Panc1 (cell line): Measurements from ENCODE around the gene NPNT. TPM values are rescaled to one million over a fixed set of nuclear protein-coding genes. Genes with fewer than 3 reads are reported as not detected.

Experiments
- ATAC-seq: fragments of 200-7000 bp; cut with Tn5 transposase; 2 replicates; pipeline ENCODE4 v1.9.1; 2020; ENCODE audit warnings: mild to moderate bottlenecking, moderate library complexity
- BruUV-seq: library from RNA; stranded (reverse); fragments of 400-500 nt; replicated peaks from 2 replicates; lab custom pipeline; 2021; lab: Mats Ljungman, UMichigan
- CTCF ChIA-PET: fragments of 300-600 bp; sonication (Branson Sonifier 250); formaldehyde crosslinking; loops from one replicate; lab custom pipeline; 2022; ENCODE audit warnings: antibody characterized with exemption; lab: Charles Lee
- POLR2A ChIA-PET: fragments of 300-600 bp; sonication (Branson Sonifier 250); formaldehyde crosslinking; loops from one replicate; lab custom pipeline; 2022; ENCODE audit warnings: antibody characterized with exemption; lab: Charles Lee
- DNase-seq: peaks from one replicate; pipeline ENCODE4 v3.0.0-alpha.2; 2010; ENCODE audit warnings: low read depth, low spot score
- H3K27ac ChIP-seq: 2 replicates; pipeline ENCODE4 v1.5.1; 2011; ENCODE audit warnings: mild to moderate bottlenecking, low read length, inconsistent platforms
- H3K27me3 ChIP-seq: fragments of 200-500 bp; sonication (Bioruptor generic); 2 replicates; pipeline ENCODE4 v1.6.0; 2014; ENCODE audit warnings: low read length, inconsistent platforms; ENCODE audit not compliant: control insufficient read depth, insufficient read depth
- H3K36me3 ChIP-seq: fragments of 200-500 bp; sonication (Bioruptor generic); 2 replicates; pipeline ENCODE4 v1.5.1; 2014; ENCODE audit warnings: inconsistent platforms, mild to moderate bottlenecking, low read length, moderate library complexity; ENCODE audit not compliant: control insufficient read depth, insufficient read depth
- H3K4me1 ChIP-seq: 2 replicates; pipeline ENCODE4 v1.5.1; 2011; ENCODE audit warnings: inconsistent platforms, mild to moderate bottlenecking, low read length, moderate library complexity; ENCODE audit not compliant: control insufficient read depth, insufficient read depth
- H3K4me3 ChIP-seq, 2 experiments: 2 replicates each; pipeline ENCODE4 v1.5.1; 2011 to 2012; ENCODE audit warnings: low read depth in 2 of 2, low read length in 2 of 2, mild to moderate bottlenecking in 2 of 2, inconsistent platforms in 1 of 2, moderate library complexity in 1 of 2
- H3K9me3 ChIP-seq: fragments of 200-500 bp; sonication (Bioruptor generic); 2 replicates; pipeline ENCODE4 v1.5.1; 2014; ENCODE audit warnings: low read depth, mild to moderate bottlenecking, inconsistent platforms, low read length, moderate library complexity; ENCODE audit not compliant: control insufficient read depth, insufficient read depth
- POLR2AphosphoS5 ChIP-seq: IDR thresholded peaks from 2 replicates; pipeline ENCODE4 v1.6.1; 2012; ENCODE audit warnings: mild to moderate bottlenecking, low read depth, low read length, moderate library complexity
- REST ChIP-seq, 2 experiments: IDR thresholded peaks; 2 replicates each; pipeline ENCODE4 v1.6.1; 2011 to 2012; ENCODE audit warnings: low read depth in 2 of 2, control low read depth in 1 of 2, low read length in 1 of 2, mild to moderate bottlenecking in 1 of 2, moderate library complexity in 1 of 2; ENCODE audit not compliant: insufficient read depth in 1 of 2
- SIN3A ChIP-seq: IDR thresholded peaks from 2 replicates; pipeline ENCODE4 v1.6.1; 2012; ENCODE audit warnings: low read depth, mild to moderate bottlenecking, low read length, moderate library complexity, borderline replicate concordance; ENCODE audit not compliant: insufficient read depth
- TCF7L2 ChIP-seq: IDR thresholded peaks from 2 replicates; pipeline ENCODE4 v1.6.1; 2011; ENCODE audit warnings: mild to moderate bottlenecking, low read depth, low read length, inconsistent platforms
- in situ Hi-C: cut with HindIII; loops from 2 replicates; pipeline ENCODE4 v1.10.0; 2016; ENCODE audit warnings: low sequenced_read_pairs, low pct_unique_long_range_greater_than_20kb
- intact Hi-C: fragments of 100-400 bp; cut with micrococcal nuclease; formaldehyde crosslinking; loops from one replicate; pipeline ENCODE4 v1.10.0; 2022; ENCODE audit not compliant: unreplicated experiment
- total RNA-seq: library from RNA; stranded (reverse); gene quantifications from one replicate; pipeline ENCODE4 v1.2.1, GENCODE V29; 2021; ENCODE audit not compliant: unreplicated experiment
- TF ChIP-seq, protein P1 (sequence below): fragments of 450-650 bp; IDR thresholded peaks from 2 replicates; pipeline ENCODE4 v1.5.1; 2017; ENCODE audit warnings: mild to moderate bottlenecking

The NPNT gene
- total RNA-seq, 1 experiment from 2014 or later = 1.9 TPM

DNA sequence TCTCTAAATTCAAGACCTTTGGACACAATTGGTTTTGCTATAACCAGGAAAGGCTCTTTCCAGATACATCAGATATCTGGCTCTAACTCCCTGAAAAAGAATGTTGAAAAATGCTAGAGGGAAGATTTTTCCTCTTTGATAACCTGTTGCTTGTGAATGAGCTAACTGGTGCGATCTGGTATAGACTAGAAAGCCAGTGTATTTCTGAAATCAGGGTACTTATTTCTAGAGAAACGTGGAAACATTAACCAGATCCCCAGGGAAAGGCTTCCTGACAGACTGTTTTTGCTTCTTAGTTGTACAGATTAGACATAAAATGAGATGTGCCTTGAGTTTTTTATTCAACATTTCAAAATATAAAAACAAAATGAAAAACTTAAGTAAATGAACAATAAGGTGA, 107.7 kb downstream of the NPNT start:
- ChIA-PET CTCF (no interaction called here), POLR2A (no interaction called here)
- ATAC-seq (no peak), DNase-seq (no peak)
- in situ Hi-C loops (no loop called here), intact Hi-C loops (no loop called here)
- Histone ChIP-seq H3K27me3 (no peaks in the 10 kb centered on the region; the same call in 1 of the 2 replicates), H3K4me1 (no peaks in the 10 kb centered on the region), H3K36me3 (no peaks in the 10 kb centered on the region), H3K9me3 (no peaks in the 10 kb centered on the region), H3K4me3 (no peak overlapping the region), H3K27ac (no peak overlapping the region)
- BruUV-seq = no TSS peak
- no peak for TF ChIP-seq REST (IDR thresholded peaks at IDR 0.05; ENCODE audit: insufficient read depth in 1 of 2, low read depth in 2 of 2, low read length in 1 of 2)
- TF ChIP-seq, protein P1, sequence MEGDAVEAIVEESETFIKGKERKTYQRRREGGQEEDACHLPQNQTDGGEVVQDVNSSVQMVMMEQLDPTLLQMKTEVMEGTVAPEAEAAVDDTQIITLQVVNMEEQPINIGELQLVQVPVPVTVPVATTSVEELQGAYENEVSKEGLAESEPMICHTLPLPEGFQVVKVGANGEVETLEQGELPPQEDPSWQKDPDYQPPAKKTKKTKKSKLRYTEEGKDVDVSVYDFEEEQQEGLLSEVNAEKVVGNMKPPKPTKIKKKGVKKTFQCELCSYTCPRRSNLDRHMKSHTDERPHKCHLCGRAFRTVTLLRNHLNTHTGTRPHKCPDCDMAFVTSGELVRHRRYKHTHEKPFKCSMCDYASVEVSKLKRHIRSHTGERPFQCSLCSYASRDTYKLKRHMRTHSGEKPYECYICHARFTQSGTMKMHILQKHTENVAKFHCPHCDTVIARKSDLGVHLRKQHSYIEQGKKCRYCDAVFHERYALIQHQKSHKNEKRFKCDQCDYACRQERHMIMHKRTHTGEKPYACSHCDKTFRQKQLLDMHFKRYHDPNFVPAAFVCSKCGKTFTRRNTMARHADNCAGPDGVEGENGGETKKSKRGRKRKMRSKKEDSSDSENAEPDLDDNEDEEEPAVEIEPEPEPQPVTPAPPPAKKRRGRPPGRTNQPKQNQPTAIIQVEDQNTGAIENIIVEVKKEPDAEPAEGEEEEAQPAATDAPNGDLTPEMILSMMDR = no peak
- TF ChIP-seq POLR2AphosphoS5 = no peak
- no peak for TF ChIP-seq TCF7L2
- TF ChIP-seq SIN3A = no peak

GRCh38 chr4:106010761-106011160, 115.5 kb downstream of the NPNT start:
- no peak overlapping the region for H3K4me3 ChIP-seq
- H3K36me3 ChIP-seq = no peaks in the 10 kb centered on the region
- no peaks in the 10 kb centered on the region for H3K9me3 ChIP-seq
- no TSS peak for BruUV-seq
- in situ Hi-C loops (no loop called here), intact Hi-C loops (no loop called here)
- H3K4me1 ChIP-seq = no peaks in the 10 kb centered on the region
- DNase-seq (no peak), ATAC-seq (no peak)
- no peak overlapping the region for H3K27ac ChIP-seq
- POLR2A ChIA-PET = no interaction called here
- TF ChIP-seq REST (IDR thresholded peaks at IDR 0.05; ENCODE audit: insufficient read depth in 1 of 2, low read depth in 2 of 2, low read length in 1 of 2) (no peak), POLR2AphosphoS5 (no peak), TCF7L2 (no peak), SIN3A (no peak)
- TF ChIP-seq, protein P1 = no peak
- CTCF ChIA-PET = no interaction called here
- H3K27me3 ChIP-seq = no peaks in the 10 kb centered on the region
